ENCODE data around the gene LIN7B. TPM values are rescaled to one million over a fixed set of nuclear protein-coding genes. Genes with fewer than 3 reads are reported as not detected.

Gene LIN7B
- total RNA-seq, 1 donor from 2014 or later: 3.6 TPM

DNA sequence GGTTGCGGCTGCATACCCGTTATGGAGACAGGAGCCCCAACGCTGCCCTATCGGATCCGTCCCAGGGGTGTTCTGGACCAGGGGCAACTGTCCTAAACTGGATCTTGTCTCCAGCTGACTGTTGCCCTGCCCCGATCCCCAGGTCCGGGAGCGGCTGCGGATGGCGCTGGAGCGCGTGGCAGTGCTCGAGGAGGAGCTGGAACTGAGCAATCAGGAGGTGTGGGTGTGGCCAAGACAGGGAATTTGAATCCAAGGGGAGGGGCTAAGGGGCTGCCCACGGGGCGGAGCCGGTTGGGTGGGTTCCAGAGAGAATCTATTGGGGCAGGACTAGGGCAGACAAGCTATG is 15.0 kb downstream of the LIN7B start:
- H3K36me3 Mint-ChIP-seq (ENCODE audit: low read depth): no peaks in the 10 kb centered on the region
- POLR2A ChIA-PET: interaction anchor here (0.6 to 1.7 kb wide), 2 partner anchors 21 to 461 kb away, joined by 5 to 6 read pairs; no protein-coding TSS in a partner anchor
- DNase-seq (no peak), ATAC-seq (ENCODE audit: low read depth) (no peak)
- H3K4me3 Mint-ChIP-seq: no peak overlapping the region
- CTCF ChIA-PET: interaction anchor here (1.4 to 1.8 kb wide), 2 partner anchors 15 to 31 kb away, joined by 5 to 7 read pairs; partner anchors contain the start of gene LIN7B
- peaks cover 21% of the 10 kb centered on the region for H3K4me1 Mint-ChIP-seq
- intact Hi-C loops (cut with micrococcal nuclease): loop anchor here (2.0 kb wide), 2 partner anchors 14 to 18 kb away; partner anchors contain the start of gene LIN7B
- no peaks in the 10 kb centered on the region for H3K9me3 Mint-ChIP-seq
- no peak for TF ChIP-seq CTCF (IDR thresholded peaks at IDR 0.05)
- H3K27ac Mint-ChIP-seq: no peak overlapping the region
- peaks cover 12% of the 10 kb centered on the region for H3K27me3 Mint-ChIP-seq

- Mint-ChIP-seq H3K4me1 (peaks cover 22% of the 10 kb centered on the region), H3K27ac (no peak overlapping the region), H3K27me3 (peaks cover 19% of the 10 kb centered on the region), H3K9me3 (no peaks in the 10 kb centered on the region), H3K4me3 (no peak overlapping the region), H3K36me3 (ENCODE audit: low read depth) (no peaks in the 10 kb centered on the region)
- intact Hi-C loops (cut with micrococcal nuclease): no loop called here
- DNase-seq (no peak), ATAC-seq (ENCODE audit: low read depth) (no peak)
- POLR2A ChIA-PET: no interaction called here
- TF ChIP-seq CTCF (IDR thresholded peaks at IDR 0.05): no peak
- CTCF ChIA-PET: interaction anchor here (1.4 to 1.8 kb wide), 2 partner anchors 16 to 32 kb away, joined by 5 to 7 read pairs; partner anchors contain the start of gene LIN7B
Measured at GRCh38 chr19:49130325-49130724, 16.2 kb downstream of the LIN7B start.

DNA sequence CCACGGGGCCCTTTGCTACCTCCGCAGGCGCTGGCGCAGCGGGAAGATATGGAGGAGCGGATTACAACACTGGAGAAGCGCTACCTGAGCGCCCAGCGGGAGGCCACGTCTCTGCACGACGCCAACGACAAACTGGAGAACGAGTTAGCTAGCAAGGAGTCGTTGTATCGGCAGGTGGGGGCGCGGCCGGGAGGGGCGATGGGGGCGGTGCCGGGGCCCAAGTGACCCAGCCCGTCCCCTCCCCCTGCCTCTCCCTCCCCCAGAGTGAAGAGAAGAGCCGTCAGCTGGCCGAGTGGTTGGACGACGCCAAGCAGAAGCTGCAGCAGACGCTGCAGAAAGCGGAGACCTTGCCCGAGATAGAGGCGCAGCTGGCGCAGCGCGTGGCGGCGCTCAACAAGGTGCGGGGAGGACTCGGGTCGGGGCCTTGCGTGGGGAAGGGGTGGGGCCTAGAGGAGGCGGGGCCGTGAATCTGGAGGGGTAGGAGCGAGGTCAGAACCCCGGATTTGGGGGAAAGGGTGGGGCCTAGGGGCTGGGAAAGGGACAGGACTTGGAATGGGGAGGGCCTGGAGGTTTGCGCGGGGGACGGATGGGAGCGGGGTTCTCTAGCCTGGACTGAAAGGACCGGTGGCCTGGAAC is 18.9 kb downstream of the LIN7B start:
- no peak for DNase-seq
- peaks cover 35% of the 10 kb centered on the region for H3K27me3 Mint-ChIP-seq
- H3K27ac Mint-ChIP-seq: no peak overlapping the region
- H3K4me3 Mint-ChIP-seq: peak overlapping the region; percentile 68
- H3K4me1 Mint-ChIP-seq: peaks cover 18% of the 10 kb centered on the region
- peak; percentile 8 for ATAC-seq (ENCODE audit: low read depth)
- no peak for TF ChIP-seq CTCF (IDR thresholded peaks at IDR 0.05)
- CTCF ChIA-PET: interaction anchor here (0.8 kb wide), 1 partner anchor 35 kb away, joined by 3 read pairs; no protein-coding TSS in a partner anchor
- POLR2A ChIA-PET: interaction anchor here (0.6 to 1.3 kb wide), 2 partner anchors 16 to 1785 kb away, joined by 3 to 4 read pairs; no protein-coding TSS in a partner anchor
- intact Hi-C loops (cut with micrococcal nuclease): no loop called here
- H3K9me3 Mint-ChIP-seq: no peaks in the 10 kb centered on the region
- H3K36me3 Mint-ChIP-seq (ENCODE audit: low read depth): no peaks in the 10 kb centered on the region

- peaks cover 12% of the 10 kb centered on the region for H3K4me1 Mint-ChIP-seq
- H3K27me3 Mint-ChIP-seq: peaks cover 35% of the 10 kb centered on the region
- intact Hi-C loops (cut with micrococcal nuclease): no loop called here
- H3K9me3 Mint-ChIP-seq: no peaks in the 10 kb centered on the region
- H3K4me3 Mint-ChIP-seq: peak overlapping the region; percentile 68
- CTCF ChIA-PET: interaction anchor here (0.8 kb wide), 1 partner anchor 36 kb away, joined by 3 read pairs; no protein-coding TSS in a partner anchor
- no peak overlapping the region for H3K27ac Mint-ChIP-seq
- POLR2A ChIA-PET: interaction anchor here (0.6 to 1.3 kb wide), 2 partner anchors 15 to 1786 kb away, joined by 3 to 4 read pairs; no protein-coding TSS in a partner anchor
- H3K36me3 Mint-ChIP-seq (ENCODE audit: low read depth): no peaks in the 10 kb centered on the region
- TF ChIP-seq CTCF (IDR thresholded peaks at IDR 0.05): no peak
- ATAC-seq (ENCODE audit: low read depth): peak; percentile 70
- no peak for DNase-seq
Measured at GRCh38 chr19:49133621-49134454, 19.7 kb downstream of the LIN7B start.

GRCh38 chr19:49135686-49136085 is 21.5 kb downstream of the LIN7B start:
- POLR2A ChIA-PET: interaction anchor here (0.7 kb wide), 1 partner anchor 170 kb away, joined by 3 read pairs; no protein-coding TSS in a partner anchor
- H3K9me3 Mint-ChIP-seq: no peaks in the 10 kb centered on the region
- peaks cover 10% of the 10 kb centered on the region for H3K4me1 Mint-ChIP-seq
- H3K27ac Mint-ChIP-seq: no peak overlapping the region
- DNase-seq (no peak), ATAC-seq (ENCODE audit: low read depth) (no peak)
- no peaks in the 10 kb centered on the region for H3K36me3 Mint-ChIP-seq (ENCODE audit: low read depth)
- no peak for TF ChIP-seq CTCF (IDR thresholded peaks at IDR 0.05)
- CTCF ChIA-PET: no interaction called here
- intact Hi-C loops (cut with micrococcal nuclease): no loop called here
- H3K4me3 Mint-ChIP-seq: no peak overlapping the region
- peaks cover 35% of the 10 kb centered on the region for H3K27me3 Mint-ChIP-seq

Data from activated B cell treated with CpG ODN at 0.5 μM for 24 hours (primary cell).